Colonic mucosa (tissue), 4 donors: ENCODE data around the gene SENP6. TPM values are rescaled to one million over a fixed set of nuclear protein-coding genes. Genes with fewer than 3 reads are reported as not detected.

Experiments used
- DNase-seq: peaks from one replicate; pipeline ENCODE4 v3.0.0-alpha.2; 2020
- H3K27ac ChIP-seq: fragments of 200-600 bp; one replicate; pipeline ENCODE4 v1.8.0; 2021
- H3K27me3 ChIP-seq: fragments of 200-600 bp; one replicate; pipeline ENCODE4 v1.8.0; 2021
- H3K36me3 ChIP-seq: fragments of 200-600 bp; one replicate; pipeline ENCODE4 v1.8.0; 2021
- H3K4me1 ChIP-seq: fragments of 200-600 bp; one replicate; pipeline ENCODE4 v1.8.0; 2021; ENCODE audit warnings: mild to moderate bottlenecking
- H3K4me3 ChIP-seq: fragments of 200-600 bp; one replicate; pipeline ENCODE4 v1.8.0; 2021
- H3K9ac ChIP-seq, 2 donors: one replicate each; pipeline ENCODE4 v1.7.0; 2013; ENCODE audit warnings: control low read depth in 2 of 2, low read depth in 2 of 2, low read length in 2 of 2
- H3K9me3 ChIP-seq: fragments of 200-600 bp; one replicate; pipeline ENCODE4 v1.8.0; 2021
- intact Hi-C: fragments of 100-400 bp; cut with DNase I; formaldehyde crosslinking; loops from one replicate; pipeline ENCODE4 v1.14.1; 2022
- total RNA-seq, 2 donors: library from RNA; stranded (reverse); fragmentation: NEBNext Ultra II Directional in 1 of 2; extraction: Animal tissue kit (Norgen Biotek cat#: 25700) in 1 of 2; gene quantifications; one replicate each; pipeline ENCODE4 v1.2.1, GENCODE V29; 2021
- TF ChIP-seq, protein P1 (sequence below): fragments of 200-600 bp; IDR thresholded peaks from one replicate; pipeline ENCODE4 v1.8.0; 2022; ENCODE audit warnings: antibody characterized with exemption, mild to moderate bottlenecking
- donor health status: healthy.
- donor health status: DM: no; HTN: no; CAD: no.
- donor health status: DM: no; HTN: no; CAD: no.

Gene SENP6
- total RNA-seq, 2 donors from 2014 or later: 51.9 to 70.0 TPM

DNA sequence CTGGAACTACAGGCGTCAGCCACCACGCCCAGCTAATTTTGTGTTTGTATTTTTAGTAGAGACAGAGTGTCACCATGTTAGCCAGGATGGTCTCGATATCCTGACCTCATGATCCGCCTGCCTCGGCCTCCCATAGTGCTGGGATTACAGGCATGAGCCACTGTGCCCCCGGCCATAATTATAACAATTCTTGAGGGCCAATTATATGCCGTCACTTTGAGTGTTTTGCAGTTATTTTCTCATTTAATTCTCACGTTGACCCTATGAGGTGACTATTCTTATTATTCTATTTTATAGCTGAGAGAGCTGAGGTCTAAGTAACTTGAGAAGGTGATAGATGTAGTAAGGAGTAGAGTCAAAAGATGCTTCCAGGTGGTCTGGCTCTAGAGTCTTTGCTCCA is 160.4 kb downstream of the SENP6 start:
- H3K27me3 ChIP-seq: no peaks in the 10 kb centered on the region
- no peak overlapping the region for H3K9ac ChIP-seq
- H3K27ac ChIP-seq: no peak overlapping the region
- intact Hi-C loops: no loop called here
- no peaks in the 10 kb centered on the region for H3K36me3 ChIP-seq
- no peaks in the 10 kb centered on the region for H3K9me3 ChIP-seq
- no peak for DNase-seq
- no peaks in the 10 kb centered on the region for H3K4me1 ChIP-seq
- TF ChIP-seq, protein P1, sequence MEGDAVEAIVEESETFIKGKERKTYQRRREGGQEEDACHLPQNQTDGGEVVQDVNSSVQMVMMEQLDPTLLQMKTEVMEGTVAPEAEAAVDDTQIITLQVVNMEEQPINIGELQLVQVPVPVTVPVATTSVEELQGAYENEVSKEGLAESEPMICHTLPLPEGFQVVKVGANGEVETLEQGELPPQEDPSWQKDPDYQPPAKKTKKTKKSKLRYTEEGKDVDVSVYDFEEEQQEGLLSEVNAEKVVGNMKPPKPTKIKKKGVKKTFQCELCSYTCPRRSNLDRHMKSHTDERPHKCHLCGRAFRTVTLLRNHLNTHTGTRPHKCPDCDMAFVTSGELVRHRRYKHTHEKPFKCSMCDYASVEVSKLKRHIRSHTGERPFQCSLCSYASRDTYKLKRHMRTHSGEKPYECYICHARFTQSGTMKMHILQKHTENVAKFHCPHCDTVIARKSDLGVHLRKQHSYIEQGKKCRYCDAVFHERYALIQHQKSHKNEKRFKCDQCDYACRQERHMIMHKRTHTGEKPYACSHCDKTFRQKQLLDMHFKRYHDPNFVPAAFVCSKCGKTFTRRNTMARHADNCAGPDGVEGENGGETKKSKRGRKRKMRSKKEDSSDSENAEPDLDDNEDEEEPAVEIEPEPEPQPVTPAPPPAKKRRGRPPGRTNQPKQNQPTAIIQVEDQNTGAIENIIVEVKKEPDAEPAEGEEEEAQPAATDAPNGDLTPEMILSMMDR: no peak
- H3K4me3 ChIP-seq: no peak overlapping the region

- Histone ChIP-seq H3K27ac (no peak overlapping the region), H3K4me1 (no peaks in the 10 kb centered on the region), H3K36me3 (no peaks in the 10 kb centered on the region), H3K9ac (no peak overlapping the region), H3K27me3 (no peaks in the 10 kb centered on the region), H3K4me3 (no peak overlapping the region), H3K9me3 (no peaks in the 10 kb centered on the region)
- intact Hi-C loops: no loop called here
- TF ChIP-seq, protein P1: no peak
- DNase-seq: no peak
Observed at GRCh38 chr6:75766387-75766786, 164.7 kb downstream of the SENP6 start.

Other genes starting within 250 kb of the SENP6 start
- gene FILIP1, start 108.1 kb upstream of the SENP6 start, total RNA-seq: 1 to 10 TPM in 1 of 2 donors, under 1 TPM in 1; 0.57 to 6.5 TPM
- 10 to 100 TPM; 72.3 to 80.9 TPM for gene MYO6, start 147.4 kb downstream of the SENP6 start, total RNA-seq